HK-2 (cell line): ENCODE results near the gene NRSN2.

Experiments
- DNase-seq: peaks from one replicate; pipeline ENCODE4 v3.0.0-alpha.2; 2018; ENCODE audit not compliant: unreplicated experiment

NRSN2 gene

DNA sequence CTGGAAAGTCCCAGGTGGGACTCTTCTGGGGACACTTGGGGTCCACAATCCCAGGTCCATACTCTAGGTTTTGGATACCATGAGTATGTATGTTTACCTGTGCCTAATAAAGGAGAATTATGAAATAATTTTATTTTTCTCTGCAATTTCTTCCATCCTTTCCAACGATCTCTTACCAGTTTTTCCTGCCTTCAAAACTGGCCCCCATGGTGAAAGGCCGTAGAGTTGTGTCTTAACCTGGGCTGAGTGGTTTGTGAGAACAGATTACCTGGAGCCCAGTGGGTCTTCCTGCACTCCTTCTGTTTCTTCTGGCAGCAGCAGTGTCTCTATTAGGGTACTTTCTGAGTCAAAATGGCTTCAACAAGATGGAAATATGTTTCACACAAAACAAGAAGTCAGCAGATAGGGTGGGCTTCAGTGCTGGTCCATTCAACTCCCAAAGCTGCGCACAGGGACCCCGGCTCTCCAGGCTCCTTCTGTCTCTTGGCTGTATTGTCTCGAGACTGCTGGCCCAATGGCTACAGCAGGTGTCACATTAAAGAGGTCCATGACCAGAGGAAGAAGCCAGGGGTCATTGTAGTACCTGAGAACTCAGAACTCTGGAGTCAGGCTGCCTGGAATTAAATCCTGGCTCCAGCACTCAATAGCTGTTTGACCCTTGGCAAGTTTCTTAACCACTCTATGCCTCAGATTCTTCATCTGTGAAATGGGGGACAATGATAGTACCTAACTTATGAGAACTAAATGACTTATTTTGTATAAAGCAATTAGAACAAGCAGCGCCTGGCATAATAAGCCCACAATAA is 50.7 kb downstream of the NRSN2 start:
- no peak for DNase-seq

DNA sequence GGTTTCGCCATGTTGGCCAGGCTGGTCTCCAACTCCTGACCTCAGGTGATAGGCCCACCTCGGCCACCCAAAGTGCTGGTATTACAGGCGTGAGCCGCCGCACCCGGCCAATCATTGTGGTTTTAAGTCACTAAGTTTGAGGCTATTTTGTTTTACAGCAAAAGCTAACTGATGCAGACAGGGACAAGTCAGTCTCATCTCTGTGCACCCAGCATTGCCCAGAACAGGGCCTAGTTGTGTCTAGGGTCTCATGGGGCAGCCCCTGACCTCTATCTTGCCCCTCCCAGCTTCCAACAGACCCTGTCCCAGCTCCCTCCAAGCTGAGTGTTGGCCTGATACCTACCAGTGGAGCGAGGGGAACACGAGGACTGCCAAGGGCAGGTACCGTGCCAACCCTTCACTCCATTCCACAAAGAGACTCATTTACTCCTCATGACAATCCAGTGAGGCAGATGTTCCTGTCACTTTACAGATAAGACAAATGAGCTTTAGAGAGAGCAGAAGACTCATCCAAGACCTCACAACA is 52.3 kb downstream of the NRSN2 start:
- no peak for DNase-seq

DNA sequence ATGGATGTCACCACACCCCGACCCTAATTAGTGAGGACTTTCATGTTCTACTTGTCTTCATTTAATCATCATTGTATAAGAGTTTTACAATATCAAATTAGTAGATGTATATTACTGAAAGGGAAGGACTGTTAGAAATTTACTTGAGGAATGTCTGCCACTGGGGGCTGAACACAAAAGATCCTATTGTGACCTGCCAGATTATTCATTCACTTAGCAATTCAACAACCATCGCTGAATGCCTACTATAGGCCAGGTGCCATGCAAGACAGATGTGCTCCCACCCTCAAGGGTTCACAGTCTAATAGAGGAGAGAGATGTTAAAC is 53.2 kb downstream of the NRSN2 start:
- no peak for DNase-seq

DNA sequence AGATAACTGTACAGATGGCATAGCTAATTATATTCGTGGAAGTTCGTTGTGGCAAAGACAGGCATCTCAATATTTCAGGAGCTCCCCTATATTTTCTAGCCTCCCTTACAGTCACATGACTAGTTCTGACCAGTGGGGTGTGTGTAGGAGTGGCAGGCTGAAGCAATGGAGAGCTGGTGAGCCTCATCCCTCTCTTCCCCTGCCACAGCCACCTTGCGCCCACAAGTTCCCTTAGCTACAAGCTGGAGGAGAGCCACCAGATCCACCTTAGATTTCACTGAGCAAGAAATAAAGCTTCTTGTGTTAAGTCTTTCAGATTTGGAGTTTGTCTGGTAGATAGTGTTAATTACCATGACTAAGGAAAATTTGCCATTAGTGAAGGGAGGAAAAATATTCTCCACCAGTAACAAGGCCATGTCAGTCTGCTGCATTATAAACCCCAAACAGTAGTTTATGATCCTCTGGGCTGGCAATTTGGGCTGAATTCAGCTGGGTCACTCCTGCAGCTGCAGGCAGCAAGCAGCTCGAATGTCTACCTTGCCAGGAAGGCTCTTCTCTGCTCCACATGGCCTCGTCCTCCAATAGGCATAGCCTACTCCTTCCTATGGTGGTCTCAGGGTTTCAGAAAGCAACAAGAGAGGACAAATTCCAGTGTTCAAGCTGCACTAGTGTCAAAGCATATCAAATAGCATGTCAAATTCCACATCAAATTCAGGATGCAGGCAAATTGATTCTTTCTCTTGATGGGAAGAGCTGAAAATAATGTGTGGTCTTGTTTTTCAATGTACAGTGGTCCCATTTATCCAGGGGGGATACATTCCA is 53.8 kb downstream of the NRSN2 start:
- DNase-seq, result peak; percentile 58

DNA sequence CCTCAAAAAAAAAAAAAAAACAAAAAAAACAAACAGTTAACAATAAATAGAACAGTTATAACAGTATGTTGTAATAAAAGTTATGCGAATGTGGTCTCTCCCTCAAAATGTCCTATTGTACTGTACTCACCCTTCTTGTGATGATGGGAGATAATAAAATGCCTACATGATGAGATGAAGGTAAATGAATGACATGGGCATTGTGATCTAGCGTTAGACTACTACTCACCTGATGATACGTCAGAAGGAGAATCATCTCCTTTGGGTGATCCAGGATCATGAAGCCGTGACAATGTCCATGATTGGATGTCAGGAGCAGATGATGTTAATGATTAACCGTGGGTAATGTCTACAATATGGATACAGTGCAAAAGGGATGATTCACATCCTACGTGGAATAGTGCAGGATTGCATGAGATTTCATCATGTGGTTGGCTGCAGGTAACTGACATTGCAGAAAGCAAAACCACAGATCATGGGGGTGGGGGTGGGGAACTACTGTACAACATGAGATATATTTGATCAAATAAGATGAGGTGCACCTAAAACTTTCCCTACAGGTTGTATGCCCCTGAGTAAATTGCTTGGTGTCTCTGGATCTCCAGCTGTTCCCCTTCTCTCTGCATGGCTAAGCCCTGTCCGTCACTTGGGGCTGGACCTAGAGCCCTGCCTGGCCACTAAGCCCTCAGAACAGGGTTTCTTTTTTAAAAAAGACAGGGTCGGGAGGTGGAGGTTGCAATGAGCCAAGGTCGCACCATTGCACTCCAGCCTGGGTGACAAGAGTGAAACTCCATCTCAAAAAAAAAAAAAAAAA is 55.0 kb downstream of the NRSN2 start:
- DNase-seq, result peak; percentile 88

DNA sequence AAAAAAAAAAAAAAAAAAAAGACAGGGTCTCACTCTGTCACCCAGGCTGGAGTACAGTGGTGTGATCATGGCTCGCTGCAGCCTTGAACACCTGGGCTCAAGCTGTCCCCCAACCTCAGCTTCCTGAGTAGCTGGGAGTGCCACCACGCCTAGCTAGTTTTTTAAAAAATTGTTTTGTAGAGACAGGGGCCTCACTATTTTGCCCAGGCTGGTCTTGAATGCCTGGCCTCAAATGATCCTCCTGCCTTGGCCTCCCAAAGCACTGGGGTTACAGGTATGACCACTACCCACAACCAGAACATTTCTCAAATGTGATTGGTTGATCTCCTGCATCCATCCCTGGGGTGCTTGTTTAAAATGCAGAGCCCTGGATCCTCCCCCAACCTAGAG is 55.6 kb downstream of the NRSN2 start:
- no peak for DNase-seq

DNA sequence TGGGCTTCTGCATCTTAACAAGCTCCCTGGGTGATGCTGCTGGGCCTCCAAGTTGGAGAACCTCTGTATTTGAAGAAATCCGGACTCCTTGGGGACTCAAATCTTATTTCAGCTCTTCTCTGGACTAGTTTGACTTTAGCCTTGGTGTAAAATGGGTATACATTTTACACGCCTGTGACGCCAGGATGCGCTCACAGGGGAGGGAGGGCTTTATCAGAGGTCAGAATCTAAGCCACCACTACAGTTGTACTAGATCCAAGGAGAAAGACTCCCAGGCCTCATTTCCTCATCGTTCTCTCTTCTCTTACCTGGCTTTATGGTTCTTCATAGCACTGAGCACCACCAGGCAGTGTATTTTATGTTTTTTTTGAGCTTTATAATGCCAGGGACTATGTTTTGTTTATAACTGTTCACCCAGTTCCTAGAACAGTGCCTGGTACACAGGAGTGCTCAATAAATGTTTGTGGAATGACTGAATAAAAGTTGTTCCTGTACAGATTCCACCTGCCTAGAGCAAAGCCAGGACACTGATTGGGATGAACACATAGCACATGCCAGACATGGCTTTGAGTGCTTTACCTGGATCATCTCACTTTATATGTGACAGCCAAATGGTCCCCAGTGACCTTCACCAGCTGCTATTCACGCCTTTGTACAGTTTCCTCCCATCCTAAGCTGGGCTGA is 56.1 kb downstream of the NRSN2 start:
- no peak for DNase-seq

DNA sequence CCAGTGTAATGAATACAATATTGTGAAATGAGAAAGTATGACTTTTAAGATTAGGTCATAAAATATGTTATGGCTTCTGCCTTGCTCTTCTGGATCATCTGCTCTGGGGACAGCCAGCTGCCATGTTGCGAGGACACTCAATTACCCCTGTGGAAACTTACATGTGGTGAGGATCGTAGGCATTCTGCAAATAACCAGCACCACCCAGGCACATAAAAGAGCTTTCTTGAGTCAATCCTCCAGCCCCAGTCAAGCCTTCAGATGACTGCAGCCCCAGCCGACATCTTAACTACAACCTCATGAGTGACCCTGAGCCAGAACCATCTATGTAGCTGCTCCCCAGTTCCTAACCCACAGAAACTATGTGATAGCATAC is 56.7 kb downstream of the NRSN2 start:
- DNase-seq, result no peak

DNA sequence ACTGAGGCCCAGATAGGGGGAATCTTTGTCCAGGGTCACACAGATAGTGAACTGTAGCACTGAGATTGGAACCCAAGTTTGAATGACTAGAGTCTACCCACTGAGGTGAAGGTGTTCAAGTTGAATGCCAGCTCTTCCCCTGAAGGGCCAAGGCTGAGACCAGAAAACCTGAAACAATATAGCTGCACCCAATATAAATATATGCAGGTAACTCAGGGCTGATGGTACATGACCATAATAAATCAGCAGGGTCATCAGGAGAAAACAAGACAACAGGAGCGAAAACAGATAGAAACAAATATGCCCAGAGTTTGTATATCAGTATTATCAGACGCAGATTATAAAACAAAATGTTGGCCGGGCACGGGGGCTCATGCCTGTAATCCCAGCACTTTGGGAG is 57.2 kb downstream of the NRSN2 start:
- DNase-seq, result no peak
